NCI-H1092 (cell line): ENCODE data around the gene LRRC7.
"Not testable (repeated sequence)": the region's sequence is repeated elsewhere in the genome, so short reads cannot be mapped to it uniquely, and the experiment has no call there.

Experiments used
- DNase-seq: peaks from one replicate; lab custom pipeline; 2025; lab: John Stamatoyannopoulos, UW

LRRC7 gene

DNA sequence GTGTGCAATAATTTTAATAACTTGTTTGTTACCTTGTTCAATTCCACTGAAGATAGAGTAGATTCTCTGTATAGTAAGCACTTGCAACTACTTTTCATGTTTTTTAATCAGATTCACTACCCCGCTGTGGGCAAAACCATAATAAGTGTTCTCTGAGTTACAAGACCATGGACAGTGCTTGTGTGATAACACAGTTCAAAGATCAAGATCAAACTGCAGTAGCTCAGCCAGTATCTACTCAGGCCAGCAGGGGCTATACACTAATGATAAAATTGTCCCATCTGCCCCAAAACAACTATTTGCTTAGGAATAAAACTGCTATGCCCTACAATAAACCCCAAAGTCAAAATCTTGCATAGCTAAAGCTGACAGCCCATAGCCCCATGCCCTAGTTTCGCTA, 129.6 kb downstream of the LRRC7 start:
- DNase-seq = no peak

DNA sequence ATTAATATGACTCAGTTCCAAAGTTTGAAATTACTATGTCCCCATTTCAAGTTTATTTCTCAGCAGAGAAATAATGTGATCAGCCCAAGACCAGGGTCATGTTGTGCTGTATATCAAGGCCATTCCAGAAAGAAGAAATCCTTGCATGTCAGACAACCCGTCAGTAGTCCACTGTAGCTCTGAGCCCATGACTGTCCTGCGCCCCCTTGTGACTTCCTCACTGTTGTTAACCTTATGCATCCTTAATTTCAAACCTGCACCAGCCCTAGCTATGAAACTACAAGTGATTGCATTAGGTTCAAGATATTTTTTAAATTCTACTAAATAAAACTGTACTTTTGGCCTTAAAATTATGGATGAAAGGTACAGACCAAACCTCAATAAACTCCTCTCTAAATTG, 133.0 kb downstream of the LRRC7 start:
- no peak for DNase-seq

DNA sequence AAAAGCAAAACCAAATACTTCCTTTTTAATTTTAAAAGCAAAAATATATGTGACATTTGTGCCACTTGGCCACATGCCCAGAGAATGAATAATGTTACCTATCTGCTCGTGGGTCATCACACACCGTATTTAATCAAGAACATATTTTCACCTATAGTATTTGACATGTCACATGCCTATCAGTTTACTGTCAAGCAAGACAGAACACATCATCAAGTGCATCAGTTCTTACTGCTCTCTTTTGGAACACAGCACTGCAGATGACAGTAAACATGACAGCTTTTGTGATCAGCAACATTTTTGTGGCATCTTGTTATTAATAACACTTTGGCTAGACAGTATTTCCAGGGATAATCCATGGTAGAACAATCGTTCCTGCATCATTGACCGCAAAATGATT, 134.4 kb downstream of the LRRC7 start:
- DNase-seq = no peak

DNA sequence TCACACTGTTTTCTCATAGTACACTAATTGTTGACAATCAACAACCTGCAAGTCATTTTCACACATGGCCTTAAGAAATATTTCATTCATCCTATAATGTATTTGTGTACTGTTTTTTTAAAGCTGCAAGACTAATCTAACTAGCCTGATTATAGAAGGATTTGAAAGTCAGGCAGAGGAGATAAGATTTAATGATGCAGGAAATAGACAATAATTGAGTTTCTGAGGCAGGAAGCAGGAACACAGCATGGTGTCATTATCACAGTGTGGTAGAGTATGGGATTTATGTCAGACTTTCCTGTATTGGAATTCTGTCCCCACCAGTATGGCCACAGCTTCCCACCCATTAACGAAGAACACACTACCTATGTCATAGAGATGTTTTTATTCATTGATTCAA, 138.8 kb downstream of the LRRC7 start:
- DNase-seq = no peak

DNA sequence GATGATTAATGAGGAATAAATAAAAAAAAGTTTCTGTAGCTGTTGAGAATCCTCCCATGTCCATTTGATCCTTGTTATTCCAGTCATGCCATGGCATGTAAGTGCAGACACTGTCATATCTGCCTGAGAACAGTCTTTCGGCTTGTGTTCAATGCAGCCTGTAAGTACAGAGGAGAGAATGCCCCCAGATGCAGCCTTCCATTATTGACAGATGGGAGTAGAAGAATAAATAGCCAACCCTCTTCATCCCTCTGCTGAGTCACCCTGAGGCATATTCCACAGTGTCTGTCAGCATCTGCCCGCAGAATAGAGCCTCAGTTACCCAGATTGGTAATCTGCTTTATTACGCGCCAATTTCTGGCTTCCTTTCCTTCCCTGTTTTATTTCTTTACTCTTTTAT, 139.4 kb downstream of the LRRC7 start:
- DNase-seq = no peak

DNA sequence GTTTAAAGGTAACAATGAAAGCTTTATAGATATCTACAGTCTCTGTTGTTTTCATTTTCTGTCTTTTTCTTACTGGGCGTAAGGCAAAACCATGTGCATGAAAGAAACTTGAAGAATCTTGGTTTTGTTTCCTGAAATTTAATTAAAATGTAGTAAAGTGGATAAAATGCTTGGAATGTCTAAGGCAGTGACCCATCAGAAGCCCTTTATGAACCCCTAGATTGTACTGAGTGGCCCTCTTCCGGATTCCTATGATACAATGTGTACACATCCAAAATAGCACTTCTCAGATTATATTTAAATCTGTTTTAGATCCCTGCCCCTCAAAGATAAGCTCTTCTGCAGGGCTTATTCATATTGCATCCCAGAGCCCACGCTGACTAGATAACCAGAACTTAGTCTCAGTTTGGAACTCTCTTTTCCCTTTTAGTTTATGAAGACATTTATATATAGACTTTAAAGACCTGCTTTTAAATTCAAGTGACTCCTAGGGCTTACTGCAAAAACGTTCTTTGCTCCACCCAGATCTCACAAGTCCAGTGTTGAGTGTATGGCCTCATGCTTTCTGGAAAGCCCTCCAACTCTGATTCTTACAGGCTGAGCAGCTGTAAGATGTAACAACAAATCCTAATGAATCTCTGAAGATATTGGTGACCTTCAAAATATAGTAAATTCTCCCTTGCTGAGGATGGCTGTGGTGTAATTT, 142.9 kb downstream of the LRRC7 start:
- no peak for DNase-seq

DNA sequence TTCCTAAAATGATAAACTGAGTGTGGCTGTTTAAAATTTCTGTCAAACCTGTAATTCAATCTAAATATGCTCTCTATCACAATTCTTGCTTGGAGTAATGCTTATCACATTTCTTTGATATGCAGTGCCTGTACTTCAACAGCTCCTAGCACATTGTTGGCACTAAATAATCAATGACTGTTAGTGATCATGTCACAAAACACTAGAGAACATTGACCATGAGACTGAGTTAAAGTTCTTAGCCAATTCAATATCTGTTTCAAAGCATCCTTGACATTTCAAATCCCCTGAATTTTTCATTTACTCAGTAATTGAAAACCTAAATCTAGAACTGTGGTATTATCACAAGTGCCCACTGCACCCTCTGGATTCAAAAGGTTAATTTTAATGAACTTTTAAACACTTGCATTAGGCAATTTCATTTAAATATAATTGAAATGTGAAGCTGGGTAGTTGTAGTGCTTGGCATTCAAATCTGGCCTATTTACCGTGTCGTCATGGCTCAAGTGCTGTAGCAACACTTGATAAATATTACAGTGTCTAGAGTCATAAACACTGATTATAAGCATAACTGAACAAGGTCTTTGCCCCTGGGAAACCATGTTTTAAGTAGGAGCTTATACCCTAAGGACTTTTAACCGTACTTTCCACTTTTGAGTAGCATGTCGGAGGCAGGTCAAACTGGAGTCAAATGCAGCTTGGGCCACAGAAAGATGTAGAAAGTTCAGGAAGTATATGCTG, 143.6 kb downstream of the LRRC7 start:
- DNase-seq = no peak

DNA sequence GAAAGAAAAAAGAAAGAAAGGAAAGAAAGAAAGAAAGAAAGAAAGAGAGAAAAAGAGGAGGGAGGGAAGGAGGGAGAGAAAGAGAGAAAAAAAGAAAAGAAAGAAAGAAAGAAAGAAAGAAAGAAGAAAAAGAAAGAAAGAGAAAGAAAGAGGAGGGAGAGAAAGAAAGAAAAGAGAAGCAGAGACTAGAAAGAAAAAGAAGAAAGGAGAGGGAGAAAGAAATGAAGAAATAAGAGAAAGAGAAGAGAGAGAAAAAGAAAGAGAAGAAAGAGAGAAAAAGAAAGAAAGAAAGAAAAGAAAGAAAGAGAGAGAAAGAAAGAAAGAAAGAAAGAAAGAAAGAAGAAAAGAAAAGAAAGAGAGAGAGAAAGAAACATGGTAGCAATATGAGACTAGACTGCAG, 150.1 kb downstream of the LRRC7 start:
- not testable (repeated sequence) for DNase-seq

DNA sequence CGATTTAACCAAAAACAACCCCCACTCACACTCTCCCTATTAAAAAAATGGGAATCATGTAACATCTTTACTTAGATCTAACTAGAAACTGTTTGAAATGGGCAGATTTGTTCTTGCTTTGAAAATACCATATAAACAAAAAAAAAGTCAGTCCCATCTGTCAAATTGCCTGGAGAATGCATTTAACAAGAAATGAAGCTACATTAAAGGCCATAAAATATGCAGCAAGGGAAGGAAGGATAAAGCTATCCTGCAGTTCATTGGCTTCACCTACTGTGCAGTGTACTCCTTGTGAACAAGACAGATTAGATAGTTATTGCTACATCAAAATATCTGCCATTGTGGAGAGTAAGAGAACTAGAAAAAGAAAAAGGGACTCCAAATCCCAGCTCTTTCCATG, 160.5 kb downstream of the LRRC7 start:
- DNase-seq = no peak

DNA sequence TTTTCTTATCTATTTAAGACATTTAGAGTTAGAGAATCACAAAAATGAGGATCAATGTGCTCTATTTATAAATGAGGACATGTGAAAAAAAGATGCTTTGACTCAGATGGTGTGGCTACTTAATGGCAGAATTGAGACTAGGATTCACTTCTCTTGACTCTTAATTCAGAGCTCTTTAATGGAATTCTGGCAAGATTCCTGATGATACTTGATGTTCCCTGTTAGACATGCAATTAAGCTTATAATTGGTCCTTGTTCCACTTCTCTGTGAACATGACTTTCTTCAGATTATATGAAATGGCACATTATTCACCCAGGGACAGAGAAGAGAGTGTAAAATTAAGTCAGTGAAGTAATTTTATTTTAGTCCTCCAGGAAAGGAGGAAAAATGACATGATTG, 165.3 kb downstream of the LRRC7 start:
- no peak for DNase-seq

DNA sequence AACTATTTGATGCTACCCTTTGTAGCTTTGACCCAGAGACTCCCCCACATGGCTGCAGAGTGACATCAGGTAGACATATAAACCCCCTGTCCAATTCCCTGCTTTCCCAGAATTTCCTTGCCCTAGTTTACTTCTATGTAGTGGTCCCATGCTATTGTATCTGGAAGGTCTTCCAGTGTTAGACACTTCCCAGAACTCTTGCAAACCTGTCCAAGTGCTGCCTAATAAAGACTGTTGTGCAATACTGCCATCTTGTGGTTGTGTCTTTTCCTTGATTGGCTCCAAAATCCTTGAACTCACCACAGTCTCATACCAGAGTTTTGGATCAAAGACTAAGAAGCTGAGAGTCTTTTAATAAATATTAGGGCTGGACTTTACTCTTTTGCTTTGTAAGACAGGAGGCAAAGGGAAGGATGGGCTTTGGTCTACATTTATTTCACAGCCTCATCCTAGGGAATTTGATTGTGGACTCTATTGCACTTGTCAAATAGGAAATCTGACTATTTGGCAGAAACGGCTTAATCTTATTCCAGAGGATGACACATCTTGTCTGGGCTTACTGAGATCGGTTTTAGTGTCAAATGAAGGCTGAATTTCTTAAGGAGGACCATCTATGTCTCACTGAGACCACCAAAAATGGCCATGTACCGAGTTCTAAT, 169.9 kb downstream of the LRRC7 start:
- DNase-seq = peak; percentile 56

DNA sequence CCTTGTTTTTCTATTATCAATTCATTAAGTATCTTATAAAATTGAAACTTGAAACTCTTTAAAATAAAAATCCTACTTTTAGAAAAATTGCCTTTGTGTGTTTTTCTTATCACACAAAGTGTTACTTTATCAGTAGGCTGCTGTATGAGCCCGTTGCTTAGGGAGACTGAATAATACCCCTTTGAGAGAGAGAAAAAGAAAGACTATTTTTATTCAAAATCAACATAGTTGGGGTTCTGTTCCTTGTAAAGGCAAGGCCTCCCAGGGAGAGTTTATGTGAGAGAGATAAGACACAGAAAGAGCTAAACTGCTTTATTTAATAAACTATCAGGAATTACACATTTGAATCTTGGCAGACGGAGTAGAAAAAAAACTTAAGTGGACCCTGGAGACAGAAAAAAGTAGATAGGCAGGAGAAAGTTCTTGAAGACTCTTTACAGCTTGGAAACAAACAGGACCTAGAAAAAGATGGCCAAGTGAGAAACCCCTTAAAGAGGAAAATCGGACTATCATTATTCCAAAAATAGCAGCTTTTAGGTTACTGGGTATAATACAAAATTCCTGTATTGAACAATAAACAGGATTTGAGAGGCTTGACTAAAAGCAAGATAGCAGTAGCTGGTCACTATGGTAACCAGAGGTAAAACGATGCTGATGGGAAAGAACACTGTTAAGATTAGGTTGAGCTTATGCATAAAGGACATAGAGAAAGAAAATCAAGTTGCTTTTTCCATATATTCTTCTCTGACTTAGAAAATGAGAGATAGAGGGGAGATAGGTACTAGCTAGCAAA, 170.9 kb downstream of the LRRC7 start:
- DNase-seq = no peak

DNA sequence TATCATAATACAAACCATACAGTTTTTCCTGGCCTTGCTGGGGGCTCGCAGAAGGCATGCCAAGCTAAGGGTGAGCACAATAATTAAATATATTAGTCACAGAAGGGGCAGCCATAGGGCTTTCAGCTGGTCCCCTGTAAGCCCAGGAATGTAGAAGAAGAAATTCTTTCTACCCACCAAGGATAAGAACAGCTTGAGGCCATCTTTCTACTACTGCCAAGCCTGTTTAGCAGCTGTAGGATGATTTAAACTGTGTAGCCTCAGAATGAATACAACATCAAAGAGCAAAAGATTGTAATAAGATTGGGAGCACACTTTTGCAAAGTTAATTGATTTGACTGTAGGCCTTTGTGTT, 171.5 kb downstream of the LRRC7 start:
- no peak for DNase-seq

DNA sequence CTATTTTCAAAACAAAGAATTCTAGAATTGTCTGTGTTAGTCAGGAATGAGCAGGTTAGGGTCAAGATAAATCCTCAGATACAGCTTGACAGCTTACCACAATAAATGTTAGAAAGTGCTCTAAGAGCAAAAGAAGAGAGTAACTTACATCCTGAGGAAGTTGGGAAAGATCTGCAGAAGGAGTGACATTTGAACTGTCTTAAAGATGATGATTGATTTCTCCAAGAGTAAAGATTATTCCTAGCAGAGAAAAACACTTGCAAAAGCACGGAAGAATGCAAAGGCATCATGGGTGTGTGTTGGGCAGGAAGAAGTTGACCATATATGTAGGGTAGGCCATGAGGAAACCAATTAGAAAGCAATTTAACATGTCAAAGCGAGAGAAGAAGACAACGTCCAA, 175.4 kb downstream of the LRRC7 start:
- DNase-seq = no peak

DNA sequence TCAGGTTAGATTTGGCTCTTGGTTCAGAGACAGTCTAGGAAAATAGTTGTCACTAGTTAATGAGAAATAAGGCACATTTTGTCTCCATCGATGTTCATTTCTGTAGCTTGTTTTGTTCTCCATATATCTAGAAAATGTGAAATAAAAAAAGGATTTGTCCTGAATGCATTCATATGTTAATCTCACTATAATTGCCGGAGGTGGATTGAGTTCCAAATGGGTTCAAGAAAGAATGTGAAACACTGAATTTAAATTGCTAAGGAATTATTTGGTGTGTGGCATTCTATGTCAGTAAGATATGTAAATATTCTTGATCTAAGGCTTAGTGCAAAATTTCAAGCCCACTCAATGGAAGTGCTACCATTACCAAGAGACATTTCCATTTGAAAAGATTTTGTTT, 176.7 kb downstream of the LRRC7 start:
- DNase-seq = no peak

DNA sequence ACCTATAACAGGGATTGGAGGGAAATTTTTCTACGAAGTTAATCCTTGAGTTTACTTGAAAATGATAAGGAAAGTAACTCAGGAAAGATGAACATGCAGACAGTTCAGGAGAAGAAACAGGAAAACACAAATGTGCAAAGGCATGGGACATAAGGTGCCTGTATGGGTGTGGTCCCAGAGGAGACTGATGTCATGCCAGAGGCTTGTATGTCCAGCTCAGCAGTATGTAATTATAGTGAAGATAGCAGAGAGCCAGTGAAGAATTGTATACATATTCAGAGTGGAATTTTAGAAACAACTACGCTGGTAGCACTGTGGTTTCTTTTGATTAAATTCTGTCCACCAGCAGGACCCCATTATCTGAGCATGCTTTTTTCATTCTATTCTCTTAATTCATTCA, 179.5 kb downstream of the LRRC7 start:
- DNase-seq = no peak

DNA sequence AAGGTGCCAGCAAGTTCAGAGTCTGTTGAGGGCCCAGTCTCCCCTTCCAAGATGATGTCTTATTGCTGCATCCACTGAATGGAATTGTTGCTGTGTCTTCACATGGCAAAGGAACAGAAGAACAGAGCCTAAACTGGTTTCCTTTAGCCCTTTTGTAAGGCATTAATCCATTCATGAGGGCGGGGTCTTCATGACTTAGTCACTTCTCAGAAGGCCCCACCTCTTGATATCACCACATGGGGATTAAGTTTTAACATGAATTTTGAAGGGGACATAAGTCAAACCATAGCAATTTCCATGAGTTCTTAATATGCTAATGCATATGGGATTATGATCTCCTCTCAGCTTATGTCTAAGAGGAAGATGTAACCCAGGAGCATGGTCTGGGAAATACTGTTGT, 182.9 kb downstream of the LRRC7 start:
- no peak for DNase-seq

DNA sequence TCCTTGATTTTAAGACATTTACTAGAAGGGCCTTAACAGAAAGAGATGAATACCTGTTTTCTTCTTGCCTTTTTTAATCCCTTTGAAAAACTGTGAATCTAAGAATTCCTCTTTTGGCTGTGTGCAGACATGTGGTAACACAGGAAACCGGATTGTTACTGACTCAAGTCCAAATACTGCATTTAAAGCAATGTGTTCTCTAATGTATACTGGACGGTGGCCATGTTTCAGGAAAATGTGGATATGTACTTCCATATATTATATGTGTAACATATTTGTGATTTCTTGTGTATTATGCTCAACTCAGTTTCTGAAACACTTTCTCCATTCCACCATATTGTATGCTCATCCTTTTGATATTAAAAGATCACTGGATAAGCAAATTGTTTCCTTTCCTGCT, 185.1 kb downstream of the LRRC7 start:
- no peak for DNase-seq

DNA sequence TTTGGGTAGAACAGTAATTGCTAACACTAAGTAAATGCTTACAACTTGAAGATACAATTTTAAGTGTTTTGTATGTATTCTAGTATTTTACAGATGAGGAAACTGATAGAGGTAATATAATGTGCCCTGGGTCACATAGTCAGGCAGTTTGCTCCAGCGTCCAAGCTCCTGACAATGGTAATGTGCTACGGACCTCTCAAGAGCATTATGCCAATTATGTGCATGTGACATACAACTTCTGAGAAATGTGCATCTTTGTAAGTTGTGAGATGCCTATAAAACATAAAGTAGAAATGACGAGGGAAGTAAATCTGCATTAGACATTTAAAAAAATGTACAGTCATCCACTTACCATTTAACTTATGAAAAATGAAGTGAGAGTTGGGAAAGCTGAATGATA, 186.8 kb downstream of the LRRC7 start:
- no peak for DNase-seq

DNA sequence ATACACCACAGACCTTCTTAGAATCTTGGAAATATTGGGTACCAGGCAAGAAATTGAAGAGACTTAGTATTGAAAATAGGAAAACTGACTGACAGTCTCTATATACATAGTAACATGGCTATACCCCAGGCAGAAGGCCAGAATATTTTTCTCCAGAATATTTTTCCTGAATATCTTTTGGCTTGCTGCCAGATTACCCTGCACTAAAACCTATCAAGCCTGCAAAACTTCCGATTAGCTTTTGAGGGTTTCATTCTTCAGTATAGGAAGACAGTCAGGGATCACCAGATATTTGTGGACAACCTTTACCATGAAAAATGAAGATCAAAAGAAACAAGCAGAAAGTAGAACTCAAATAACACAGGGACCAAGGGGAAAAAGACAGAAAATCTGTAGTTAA, 187.9 kb downstream of the LRRC7 start:
- DNase-seq = no peak

DNA sequence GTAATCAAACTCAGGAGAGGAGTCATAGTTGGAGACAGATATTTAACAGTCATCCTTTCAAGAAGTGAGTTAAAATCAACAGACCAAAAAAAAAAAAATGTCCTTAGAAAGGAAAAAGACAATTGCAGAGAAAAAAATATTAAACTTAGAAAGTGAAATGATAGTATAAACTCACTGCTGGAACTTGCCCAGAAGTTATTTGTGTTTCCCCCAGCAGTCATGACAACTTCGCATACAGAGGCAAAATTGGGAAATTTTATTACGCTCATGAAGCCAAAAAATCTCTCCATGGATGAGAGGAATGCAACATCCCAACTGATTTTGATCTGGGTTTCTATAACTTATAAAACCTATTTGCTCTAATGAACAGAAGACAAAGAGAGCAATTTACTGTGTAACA, 198.2 kb downstream of the LRRC7 start:
- no peak for DNase-seq

DNA sequence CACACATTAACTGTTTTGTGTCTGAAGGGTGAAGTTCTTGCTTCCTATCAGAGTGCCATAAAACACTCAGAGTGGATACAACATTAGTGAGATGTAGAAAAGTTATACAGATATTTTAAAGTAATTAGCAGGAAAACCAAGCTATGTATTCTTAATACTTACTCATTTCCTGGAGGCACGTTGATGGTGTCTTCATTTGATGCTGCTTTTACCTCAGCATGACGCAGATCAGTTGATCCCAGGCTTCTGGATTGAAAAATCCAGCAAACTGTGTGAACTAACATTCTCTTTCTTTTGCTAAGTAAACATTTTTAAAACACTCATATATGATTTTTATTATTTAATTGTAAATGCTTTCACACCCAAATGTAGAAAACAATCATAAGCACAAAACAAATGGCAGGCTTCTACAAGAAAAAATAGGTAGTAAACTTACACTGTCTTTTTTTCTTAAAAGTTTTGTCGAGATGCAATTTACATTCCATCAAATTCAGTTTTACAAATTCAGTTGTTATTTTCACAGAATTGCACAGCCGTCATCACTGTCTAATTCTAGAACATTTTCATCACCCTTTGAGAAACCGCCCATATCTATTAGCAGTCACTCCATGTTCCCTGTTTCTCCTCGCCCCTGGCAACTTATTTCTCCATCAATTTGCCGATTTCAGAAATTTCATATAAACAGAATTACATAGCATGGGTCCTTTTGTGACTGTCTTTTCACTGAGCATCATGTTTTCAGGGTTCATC, 198.9 kb downstream of the LRRC7 start:
- no peak for DNase-seq
